Tibial nerve (tissue), 3 donors: ENCODE data around the gene CLIP4.

Experiments used
- POLR2A ChIP-seq, 2 donors: fragments of 450-650 bp; IDR thresholded peaks; one replicate each; pipeline ENCODE4 v1.6.1; 2017; ENCODE audit warnings: antibody characterized with exemption in 2 of 2, mild to moderate bottlenecking in 2 of 2, moderate library complexity in 2 of 2
- TF ChIP-seq, protein P1 (sequence below), 5 experiments: fragments of 200-600 bp in 3 of 5; fragments of 450-650 bp in 2 of 5; sonication (generic) in 3 of 5; IDR thresholded peaks; one replicate each; pipeline ENCODE4 v1.5.1; 2016 to 2019; ENCODE audit warnings: antibody characterized with exemption in 5 of 5, mild to moderate bottlenecking in 3 of 5, moderate library complexity in 2 of 5

DNA sequence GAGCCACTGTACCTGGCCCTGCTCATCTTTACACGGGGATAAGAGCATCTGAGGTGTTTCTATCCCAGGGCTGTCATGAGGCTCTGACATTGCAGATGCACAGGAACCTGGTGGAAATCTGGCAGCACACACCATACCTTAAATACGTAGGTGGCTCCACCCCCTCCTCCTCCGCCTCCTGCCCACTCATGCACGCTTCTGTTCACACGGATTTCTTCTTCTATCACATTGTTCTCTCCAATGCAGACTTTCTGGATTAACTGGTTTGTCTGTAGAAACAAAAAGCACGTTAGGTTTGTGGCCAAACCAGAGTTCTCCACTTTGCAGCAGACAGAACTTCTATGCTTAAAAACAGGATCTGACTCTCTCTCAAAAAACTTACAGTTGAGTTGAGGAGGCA lies 118.2 kb downstream of the CLIP4 start:
- TF ChIP-seq, protein P1, sequence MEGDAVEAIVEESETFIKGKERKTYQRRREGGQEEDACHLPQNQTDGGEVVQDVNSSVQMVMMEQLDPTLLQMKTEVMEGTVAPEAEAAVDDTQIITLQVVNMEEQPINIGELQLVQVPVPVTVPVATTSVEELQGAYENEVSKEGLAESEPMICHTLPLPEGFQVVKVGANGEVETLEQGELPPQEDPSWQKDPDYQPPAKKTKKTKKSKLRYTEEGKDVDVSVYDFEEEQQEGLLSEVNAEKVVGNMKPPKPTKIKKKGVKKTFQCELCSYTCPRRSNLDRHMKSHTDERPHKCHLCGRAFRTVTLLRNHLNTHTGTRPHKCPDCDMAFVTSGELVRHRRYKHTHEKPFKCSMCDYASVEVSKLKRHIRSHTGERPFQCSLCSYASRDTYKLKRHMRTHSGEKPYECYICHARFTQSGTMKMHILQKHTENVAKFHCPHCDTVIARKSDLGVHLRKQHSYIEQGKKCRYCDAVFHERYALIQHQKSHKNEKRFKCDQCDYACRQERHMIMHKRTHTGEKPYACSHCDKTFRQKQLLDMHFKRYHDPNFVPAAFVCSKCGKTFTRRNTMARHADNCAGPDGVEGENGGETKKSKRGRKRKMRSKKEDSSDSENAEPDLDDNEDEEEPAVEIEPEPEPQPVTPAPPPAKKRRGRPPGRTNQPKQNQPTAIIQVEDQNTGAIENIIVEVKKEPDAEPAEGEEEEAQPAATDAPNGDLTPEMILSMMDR (IDR thresholded peaks at IDR 0.05): no peak
- no peak for TF ChIP-seq POLR2A (IDR thresholded peaks at IDR 0.05)
